HG03558 (cell line): ENCODE results near the gene CYP2F1.

Experiments used
- ATAC-seq: cut with Tn5 transposase; IDR thresholded peaks from one replicate; pipeline ENCODE4 v1.9.1; 2021; ENCODE audit warnings: moderate number of reproducible peaks; ENCODE audit not compliant: unreplicated experiment; ENCODE audit errors: extremely low read depth

The CYP2F1 gene

GRCh38 chr19:41174297-41174928 lies 60.2 kb downstream of the CYP2F1 start:
- ATAC-seq, result no peak

- ATAC-seq, result no peak
These were observed 61.9 kb downstream of the CYP2F1 start for GRCh38 chr19:41175801-41176777.
